ENCODE results near the gene TRPT1. TPM values are rescaled to one million over a fixed set of nuclear protein-coding genes. Genes with fewer than 3 reads are reported as not detected.

Gene TRPT1
- total and polyA plus RNA-seq, 9 of the 15 experiments (the other 6 are each of a cell fraction or from before 2014, with no cell fraction given): 4.6 to 41.7 (median 23.1) TPM

DNA sequence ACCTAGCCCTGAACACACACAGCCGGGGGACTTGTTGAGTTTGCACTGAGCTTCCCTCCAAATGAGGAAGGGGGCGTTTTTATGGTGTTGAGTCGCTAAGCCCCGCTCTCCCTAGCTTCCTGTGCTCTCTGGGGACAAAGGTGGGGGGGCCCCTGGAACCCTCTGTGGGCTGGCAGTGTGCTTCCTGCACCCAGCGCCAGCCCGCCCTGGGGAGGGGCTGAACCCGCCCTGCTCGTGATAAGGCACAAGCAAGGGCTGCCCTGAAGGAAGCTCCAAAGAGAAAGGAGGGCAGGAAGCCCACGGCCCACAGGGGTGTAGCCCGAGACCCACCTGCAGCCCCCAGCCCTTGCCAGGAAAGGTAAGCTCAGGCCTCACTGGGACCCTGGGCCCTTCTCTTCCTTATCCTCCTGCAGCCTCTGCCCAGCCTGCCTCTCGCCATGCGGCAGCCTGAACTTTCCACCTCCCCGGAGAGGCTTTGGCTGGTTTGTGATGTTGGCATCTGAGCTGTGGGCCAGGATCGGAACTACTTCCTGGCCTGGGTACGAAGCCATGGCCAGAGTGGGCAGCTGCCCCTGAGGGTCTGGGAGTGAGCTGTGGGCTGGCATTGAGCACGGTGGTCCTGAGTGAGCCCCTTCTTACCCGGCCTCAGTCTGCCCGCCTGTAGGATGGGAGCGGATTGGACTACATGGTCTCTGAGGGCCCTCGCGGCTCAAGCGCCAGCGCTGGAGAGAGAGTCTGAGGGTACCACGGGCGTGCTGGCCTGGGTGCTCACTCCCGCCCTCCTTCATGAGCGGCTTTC, 19.3 kb downstream of the TRPT1 start, which contains the start of gene FERMT3 (continued):
- TF ChIP-seq, protein P1, sequence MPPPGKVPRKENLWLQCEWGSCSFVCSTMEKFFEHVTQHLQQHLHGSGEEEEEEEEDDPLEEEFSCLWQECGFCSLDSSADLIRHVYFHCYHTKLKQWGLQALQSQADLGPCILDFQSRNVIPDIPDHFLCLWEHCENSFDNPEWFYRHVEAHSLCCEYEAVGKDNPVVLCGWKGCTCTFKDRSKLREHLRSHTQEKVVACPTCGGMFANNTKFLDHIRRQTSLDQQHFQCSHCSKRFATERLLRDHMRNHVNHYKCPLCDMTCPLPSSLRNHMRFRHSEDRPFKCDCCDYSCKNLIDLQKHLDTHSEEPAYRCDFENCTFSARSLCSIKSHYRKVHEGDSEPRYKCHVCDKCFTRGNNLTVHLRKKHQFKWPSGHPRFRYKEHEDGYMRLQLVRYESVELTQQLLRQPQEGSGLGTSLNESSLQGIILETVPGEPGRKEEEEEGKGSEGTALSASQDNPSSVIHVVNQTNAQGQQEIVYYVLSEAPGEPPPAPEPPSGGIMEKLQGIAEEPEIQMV (tag; conservative IDR thresholded peaks at IDR 0.05; ENCODE audit: low read depth): 0 out of 2 replicates have a peak, but pooled peaks have one; percentile 21
- TF ChIP-seq ESRRB (CRISPR knock-in tag; IDR thresholded peaks at IDR 0.05; ENCODE audit: borderline replicate concordance) (no peak), ZNF586 (CRISPR knock-in tag; conservative IDR thresholded peaks at IDR 0.05) (no peak), RBFOX2 (IDR thresholded peaks at IDR 0.05; ENCODE audit: low read depth, low read length) (peak; percentile 93), ZBTB7A (IDR thresholded peaks at IDR 0.05; ENCODE audit: borderline replicate concordance, control insufficient read depth, low read depth, low read length) (peak; percentile 56; the same call in 1 of the 2 replicates), SMARCC2 (IDR thresholded peaks at IDR 0.05; ENCODE audit: low read depth) (no peak), ZKSCAN3 (CRISPR knock-in tag; IDR thresholded peaks at IDR 0.05) (0 out of 2 replicates have a peak, but pooled peaks have one; percentile 22), STAG1 (CRISPR knock-in tag; IDR thresholded peaks at IDR 0.05; ENCODE audit: borderline replicate concordance) (no peak), PURB (CRISPR knock-in tag; IDR thresholded peaks at IDR 0.05; ENCODE audit: low read depth) (no peak), KDM4B (IDR thresholded peaks at IDR 0.05; ENCODE audit: borderline replicate concordance in 2 of 2, low read depth in 1 of 2) (peak in 1 of 2 experiments; percentile 47; a peak in 1 of 4 replicates), PRMT5 (CRISPR knock-in tag; IDR thresholded peaks at IDR 0.05) (no peak), ZNF583 (CRISPR knock-in tag; IDR thresholded peaks at IDR 0.05) (peak; percentile 74; the same call in 1 of the 2 replicates), LCOR (CRISPR knock-in tag; IDR thresholded peaks at IDR 0.05) (no peak), GABPB1 (CRISPR knock-in tag; IDR thresholded peaks at IDR 0.05) (peak; percentile 34; the same call in 1 of the 2 replicates), CXXC5 (CRISPR knock-in tag; IDR thresholded peaks at IDR 0.05) (peak; percentile 64), CREM (IDR thresholded peaks at IDR 0.05; ENCODE audit: low read depth) (0 out of 2 replicates have a peak, but pooled peaks have one; percentile 17), JUND (IDR thresholded peaks at IDR 0.05; ENCODE audit: borderline replicate concordance, low read depth, low read length) (peak; percentile 6; the same call in 1 of the 2 replicates), JUND (tag; IDR thresholded peaks at IDR 0.05; ENCODE audit: borderline replicate concordance, low read depth, low read length) (no peak), SPI1 (IDR thresholded peaks at IDR 0.05; ENCODE audit: borderline replicate concordance, low read depth, low read length) (peak; percentile 71), ZNF23 (CRISPR knock-in tag; IDR thresholded peaks at IDR 0.05) (no peak)
- TF ChIP-seq, protein P2, sequence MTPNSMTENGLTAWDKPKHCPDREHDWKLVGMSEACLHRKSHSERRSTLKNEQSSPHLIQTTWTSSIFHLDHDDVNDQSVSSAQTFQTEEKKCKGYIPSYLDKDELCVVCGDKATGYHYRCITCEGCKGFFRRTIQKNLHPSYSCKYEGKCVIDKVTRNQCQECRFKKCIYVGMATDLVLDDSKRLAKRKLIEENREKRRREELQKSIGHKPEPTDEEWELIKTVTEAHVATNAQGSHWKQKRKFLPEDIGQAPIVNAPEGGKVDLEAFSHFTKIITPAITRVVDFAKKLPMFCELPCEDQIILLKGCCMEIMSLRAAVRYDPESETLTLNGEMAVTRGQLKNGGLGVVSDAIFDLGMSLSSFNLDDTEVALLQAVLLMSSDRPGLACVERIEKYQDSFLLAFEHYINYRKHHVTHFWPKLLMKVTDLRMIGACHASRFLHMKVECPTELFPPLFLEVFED (CRISPR knock-in tag; conservative IDR thresholded peaks at IDR 0.05): peak; percentile 29; the same call in 1 of the 2 replicates
- TF ChIP-seq, protein P3, sequence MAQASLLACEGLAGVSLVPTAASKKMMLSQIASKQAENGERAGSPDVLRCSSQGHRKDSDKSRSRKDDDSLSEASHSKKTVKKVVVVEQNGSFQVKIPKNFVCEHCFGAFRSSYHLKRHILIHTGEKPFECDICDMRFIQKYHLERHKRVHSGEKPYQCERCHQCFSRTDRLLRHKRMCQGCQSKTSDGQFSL (CRISPR knock-in tag; IDR thresholded peaks at IDR 0.05): peak; percentile 91
- TF ChIP-seq, protein P3 (tag; IDR thresholded peaks at IDR 0.05): peak in 1 of 2 experiments; percentile 82; a peak in 2 of 4 replicates
